GM21786 (cell line): ENCODE measurements around the gene GPR82.
"Not testable (repeated sequence)": the region's sequence is repeated elsewhere in the genome, so short reads cannot be mapped to it uniquely, and the experiment has no call there.

Experiments used
- ATAC-seq: cut with Tn5 transposase; IDR thresholded peaks from one replicate; pipeline ENCODE4 v1.9.1; 2021; ENCODE audit not compliant: unreplicated experiment

GPR82 gene, protein sequence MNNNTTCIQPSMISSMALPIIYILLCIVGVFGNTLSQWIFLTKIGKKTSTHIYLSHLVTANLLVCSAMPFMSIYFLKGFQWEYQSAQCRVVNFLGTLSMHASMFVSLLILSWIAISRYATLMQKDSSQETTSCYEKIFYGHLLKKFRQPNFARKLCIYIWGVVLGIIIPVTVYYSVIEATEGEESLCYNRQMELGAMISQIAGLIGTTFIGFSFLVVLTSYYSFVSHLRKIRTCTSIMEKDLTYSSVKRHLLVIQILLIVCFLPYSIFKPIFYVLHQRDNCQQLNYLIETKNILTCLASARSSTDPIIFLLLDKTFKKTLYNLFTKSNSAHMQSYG

DNA sequence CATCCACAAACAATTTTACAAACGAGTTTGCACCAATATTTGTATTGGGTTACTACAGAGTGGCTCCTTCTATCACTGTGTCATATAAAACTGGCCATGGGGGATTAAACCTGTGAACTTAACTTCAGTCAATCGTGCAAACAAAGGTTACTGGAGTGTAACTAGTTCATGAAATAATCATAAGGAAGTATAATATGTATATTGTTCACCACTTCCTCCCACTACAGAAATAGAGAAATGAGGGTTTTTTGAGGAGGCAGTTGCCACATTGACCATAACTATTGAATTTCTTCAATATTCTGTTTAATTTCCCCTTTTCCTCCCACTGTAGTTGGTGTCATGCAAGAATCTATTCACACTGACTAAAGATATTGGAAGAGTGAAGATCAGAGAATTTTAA, at the start of gene GPR82:
GPR82 (plus strand) TSS at position 356 of the 400 bp plus-strand sequence. CDS start 2,846 bp downstream, outside the sequence.
- ATAC-seq = no peak

DNA sequence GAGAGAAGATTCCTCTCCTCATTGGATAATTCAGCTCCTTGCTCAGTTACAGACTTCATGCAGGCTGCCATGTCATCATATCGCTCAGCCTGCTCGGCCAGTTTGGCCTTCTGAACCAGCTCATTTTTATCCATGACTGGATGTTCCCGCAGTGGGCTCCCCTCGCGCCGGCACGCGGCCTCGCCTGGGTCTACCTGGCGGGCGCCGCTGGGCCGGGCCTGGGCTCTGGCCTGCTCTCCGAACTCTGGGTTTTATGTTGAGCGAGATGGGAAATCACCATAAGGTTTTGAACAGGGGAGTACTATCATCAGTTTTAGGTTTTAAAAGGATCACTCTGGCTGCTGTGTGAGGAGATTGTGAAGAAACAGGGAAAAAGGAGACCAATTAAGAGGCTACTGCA, 47.6 kb upstream of the GPR82 start:
- not testable (repeated sequence) for ATAC-seq

DNA sequence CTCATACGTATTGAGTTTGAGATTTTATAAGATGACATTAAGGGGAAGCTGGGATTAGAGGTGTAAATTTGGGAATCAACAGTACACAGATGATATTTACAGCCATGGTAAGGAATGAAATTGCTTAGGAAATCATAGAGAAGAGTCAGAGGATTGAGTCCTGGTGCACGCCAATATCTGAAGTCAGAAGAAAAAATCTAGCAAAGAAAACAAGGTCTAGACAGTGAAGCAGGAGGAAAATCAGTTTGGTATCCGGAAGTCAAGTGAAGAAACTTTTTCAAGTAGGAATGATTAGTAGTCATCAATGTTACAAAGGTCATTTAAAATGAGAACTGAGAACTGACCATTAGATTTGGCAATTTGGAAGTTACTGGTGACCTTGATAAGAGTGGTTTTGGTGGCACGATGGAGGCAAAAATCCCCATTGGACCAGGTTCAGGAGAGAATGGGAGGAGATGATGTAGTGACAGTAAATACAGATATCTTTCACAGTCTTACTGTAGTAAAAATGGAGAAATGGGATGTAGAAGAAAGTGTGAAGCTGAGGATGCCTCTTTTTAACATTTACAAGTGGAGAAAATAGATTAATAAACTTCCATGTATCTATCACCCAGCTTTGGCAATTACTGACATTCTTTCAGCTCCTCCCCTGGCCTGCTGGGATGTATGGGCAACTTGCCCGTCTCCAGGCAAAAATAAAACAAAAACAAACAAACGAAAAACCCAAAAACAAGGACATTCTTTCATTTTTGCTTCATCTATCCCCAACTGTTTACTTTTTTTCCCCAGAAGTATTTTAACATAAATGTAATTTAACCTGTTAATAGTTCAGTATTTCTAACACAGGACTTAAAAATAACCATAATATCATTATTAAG, 46.6 kb upstream of the GPR82 start:
- no peak for ATAC-seq

DNA sequence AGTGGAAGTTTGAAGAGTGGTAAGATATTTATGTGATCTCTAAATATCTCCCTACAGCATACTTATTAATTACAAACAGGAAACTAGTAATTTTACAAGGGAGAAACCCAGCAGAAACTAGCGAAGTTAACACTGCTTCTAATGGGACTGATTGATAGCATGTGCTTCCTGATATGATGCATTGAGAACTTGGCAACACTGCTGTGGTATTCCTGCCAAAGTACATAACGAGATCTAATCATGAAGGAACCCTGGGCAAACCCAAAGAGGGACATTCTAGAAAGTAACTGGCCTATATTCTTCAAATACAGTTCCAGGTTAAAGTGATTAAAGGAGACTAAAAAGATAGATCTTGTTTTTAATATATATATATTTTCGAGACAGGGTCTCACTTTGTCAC, 39.8 kb upstream of the GPR82 start:
- ATAC-seq = no peak

DNA sequence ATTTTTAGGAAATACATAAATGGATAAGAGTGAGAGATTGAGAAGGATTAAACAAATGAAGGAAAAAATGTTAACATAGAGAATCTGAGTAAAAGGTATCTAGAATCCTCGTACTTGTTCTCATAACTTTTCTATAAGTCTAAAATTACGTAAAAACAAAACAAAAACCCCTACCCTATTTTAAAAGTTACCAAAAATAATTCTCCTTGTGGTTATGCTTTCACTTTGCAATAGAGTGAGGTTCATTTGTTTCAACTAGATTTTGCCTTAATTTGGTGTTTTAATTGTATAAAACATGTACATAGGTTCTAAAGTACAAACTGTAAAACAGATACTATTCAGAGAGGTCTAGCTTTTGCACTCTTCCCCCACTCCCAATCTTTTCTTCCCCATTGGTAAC, 39.0 kb upstream of the GPR82 start:
- ATAC-seq = no peak

DNA sequence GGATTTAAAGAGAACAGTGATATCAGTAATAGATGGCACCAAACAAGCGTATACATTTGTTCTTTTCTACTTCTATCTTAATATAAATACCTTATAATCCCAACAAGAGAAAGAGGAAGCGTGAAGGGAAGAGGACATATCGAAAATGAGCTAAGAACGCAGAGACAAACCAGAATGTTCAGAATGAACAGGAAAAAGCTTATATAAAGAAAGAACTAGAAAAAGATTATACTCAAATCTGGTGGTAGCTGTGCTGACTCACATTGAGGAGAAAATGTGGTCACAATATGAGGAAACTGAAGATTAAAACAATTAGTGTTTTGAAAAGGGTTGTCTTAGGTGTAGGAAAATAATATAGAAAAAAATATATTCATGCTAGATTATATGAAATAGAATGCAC, 37.2 kb upstream of the GPR82 start:
- no peak for ATAC-seq

DNA sequence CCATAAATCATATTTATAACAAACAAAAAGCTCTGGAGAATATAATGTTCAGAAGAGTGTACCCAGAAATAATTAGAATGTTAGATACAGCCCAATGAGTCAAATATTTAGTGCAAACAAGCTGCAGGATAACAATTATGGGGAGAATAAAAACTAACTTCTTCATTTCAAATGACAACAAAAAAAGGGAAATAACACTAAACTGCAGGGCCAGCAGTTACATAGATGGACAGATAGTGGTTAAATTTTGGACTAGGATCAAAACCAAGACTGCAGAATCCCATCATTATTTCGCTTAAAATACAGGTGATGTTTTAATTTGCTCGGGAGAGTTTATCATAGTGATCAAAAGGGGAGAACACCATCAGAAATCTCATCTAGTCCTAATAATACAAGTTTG, 35.8 kb upstream of the GPR82 start:
- no peak for ATAC-seq

DNA sequence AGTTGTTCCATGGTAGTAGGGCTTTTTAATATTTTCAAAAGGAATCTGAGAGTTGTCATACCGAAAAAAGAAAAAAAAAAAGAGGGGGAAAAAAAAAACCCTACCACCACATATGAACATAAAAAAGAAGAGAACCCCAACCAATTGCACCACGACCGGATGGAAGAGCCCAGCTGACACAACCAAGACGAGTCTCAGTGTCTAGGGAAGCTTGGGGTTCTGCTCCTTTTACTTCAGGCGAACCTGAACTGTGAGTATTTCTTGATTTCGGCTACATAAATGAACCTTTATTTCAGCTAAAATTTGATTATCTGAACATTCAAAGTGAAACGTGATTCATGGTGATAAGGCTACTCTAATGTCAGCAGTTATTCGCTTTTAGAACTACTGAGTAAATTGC, 35.1 kb upstream of the GPR82 start, which contains the start of gene GPR34:
GPR34 (plus strand) TSS at position 139 of the 400 bp plus-strand sequence. CDS start 6,661 bp downstream, outside the sequence.
- ATAC-seq = no peak

DNA sequence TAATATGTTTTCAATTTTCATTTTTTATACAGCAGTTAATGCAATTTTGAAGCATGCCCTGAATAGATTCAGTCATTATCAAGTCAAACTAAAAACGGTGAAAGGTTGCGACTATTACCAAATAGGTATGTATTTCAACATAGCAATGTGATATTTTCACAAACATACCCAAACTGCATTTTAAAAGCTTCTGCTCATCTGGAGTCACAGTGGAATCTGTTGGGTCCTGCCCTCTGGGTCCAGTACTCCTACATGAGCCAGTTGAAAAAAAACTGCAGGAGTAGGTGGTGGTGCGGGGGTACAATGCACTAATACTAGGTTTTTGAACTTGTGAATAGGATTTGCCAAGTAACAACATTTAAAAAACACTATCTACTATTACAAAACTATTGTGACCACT, 34.3 kb upstream of the GPR82 start:
- no peak for ATAC-seq

DNA sequence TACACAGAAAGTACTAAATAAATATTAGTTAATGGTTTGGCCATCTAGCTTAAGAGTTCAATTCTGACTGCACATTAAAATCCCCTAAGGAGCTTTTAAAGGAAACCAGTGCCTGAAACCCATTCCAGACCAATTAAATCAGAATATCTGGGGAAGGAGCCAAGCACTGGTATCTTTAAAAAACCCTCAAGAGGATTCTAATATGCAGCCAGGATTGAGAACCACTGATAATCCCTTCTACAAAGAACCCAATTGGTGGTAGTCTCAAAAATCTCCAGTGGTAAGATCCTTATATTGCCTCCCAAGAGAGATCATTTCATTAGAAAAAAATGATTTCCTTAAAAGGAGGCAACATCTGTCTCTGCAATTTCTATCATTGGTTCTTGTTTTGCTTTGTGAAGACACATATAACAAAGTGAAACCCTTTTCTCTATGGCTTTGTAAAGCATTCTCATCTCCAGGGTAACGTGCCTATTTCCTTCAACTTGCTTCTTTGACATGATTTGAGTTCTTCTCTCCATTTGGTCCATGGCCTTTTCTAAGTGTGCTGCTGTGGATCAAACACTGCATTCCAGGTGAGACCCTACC, 31.7 kb upstream of the GPR82 start:
- no peak for ATAC-seq

DNA sequence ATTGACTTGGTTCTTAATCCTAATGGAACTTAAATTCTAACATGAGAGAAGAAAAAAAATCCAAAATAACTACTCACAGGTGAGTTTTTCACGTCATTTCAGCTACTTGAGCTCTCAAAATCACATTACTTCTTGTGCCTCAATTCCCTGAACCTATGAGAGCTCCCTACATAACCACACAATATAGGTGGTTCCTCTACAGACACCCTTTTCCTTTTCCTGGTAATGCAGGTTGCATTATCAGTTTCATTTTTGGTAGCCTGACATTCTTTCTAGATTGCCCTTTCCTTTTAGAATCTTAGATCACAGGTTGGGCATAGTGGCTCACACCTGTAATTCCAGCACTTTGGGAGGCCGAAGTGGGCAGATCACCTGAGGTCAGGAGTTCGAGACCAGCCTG, 31.0 kb upstream of the GPR82 start:
- ATAC-seq = no peak

DNA sequence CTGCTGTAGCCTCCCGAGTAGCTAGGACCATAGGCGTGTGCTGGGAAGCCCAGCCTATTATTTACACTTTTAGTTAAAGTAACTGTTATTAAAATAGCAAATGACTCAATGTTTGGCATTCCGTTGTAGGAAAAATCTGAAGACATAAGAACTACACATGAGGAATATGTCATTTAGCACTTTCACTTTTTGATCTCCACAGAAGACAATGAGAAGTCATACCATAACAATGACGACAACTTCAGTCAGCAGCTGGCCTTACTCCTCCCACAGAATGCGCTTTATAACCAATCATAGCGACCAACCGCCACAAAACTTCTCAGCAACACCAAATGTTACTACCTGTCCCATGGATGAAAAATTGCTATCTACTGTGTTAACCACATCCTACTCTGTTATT, 28.6 kb upstream of the GPR82 start:
- ATAC-seq = no peak

DNA sequence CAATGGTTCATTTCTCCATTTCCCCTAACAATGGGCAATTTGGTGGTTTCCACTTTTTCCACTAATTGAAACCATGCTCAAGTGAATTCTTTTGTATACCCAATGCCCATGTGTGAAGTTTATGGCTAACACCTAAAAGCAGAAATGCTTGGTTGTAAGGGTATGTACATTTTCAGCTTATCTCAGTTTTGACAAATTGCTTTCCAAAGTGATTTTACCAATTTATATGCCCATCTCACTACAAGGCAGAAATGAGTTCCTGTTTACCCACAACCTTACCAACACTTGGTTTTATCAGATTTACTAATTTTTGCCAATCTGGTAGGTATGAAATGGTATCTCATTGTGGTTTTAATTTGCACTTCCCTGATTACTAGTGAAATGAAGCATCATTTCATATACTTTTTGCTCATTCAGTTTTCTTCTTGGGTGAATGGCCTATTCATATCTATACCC, 20.4 kb upstream of the GPR82 start:
- no peak for ATAC-seq

DNA sequence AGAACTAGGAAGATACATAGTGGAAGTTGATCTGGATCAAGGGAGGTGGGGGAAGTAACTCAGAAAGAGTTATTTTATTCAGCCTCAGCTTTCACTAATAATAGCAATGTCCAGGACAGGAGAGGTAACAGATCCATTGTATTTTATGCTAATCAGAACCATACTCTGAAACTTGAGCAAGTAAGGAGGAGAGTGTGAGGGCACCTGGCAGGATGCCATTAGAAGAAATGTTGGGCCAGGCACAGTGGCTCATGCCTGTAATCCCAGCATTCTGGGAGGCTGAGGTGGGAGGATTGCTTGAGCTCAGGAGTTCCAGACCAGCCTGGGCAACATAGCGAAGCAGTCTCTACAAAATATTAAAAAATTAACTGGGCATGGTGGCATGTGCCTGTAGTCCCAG, 18.9 kb upstream of the GPR82 start:
- no peak for ATAC-seq

DNA sequence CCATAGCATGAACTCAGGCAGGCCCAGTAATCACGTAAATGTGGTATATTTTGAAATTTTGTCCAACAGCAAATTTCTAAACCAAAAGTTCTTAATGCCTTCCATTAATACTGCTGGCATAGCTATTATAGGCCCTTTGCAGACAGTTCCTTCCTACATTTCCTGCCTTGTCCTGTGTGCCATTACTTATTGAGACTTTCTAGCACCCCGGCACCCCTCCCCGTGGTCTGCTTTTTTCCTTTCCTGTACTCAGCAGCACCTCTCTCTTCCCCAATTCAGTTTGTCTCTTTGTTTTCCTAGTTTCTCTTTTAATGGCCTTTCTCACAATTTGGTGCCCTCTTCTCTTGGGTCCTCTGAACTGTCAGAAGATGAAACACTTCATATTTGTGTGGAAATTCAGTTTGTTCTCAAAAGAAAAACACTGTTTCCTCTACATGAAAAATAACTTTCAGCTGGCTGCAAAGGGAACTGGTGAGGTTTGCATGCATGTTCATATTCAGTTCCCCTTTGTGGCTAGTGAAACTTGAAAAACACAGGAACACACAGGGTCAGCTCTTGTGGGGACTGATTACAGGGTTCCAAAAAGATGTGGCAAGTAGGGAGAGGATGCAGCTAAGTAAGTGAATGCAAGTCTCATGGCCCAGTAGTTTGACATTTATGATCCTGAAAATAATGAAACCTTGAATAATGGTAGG, 18.2 kb upstream of the GPR82 start:
- peak; percentile 78 for ATAC-seq

DNA sequence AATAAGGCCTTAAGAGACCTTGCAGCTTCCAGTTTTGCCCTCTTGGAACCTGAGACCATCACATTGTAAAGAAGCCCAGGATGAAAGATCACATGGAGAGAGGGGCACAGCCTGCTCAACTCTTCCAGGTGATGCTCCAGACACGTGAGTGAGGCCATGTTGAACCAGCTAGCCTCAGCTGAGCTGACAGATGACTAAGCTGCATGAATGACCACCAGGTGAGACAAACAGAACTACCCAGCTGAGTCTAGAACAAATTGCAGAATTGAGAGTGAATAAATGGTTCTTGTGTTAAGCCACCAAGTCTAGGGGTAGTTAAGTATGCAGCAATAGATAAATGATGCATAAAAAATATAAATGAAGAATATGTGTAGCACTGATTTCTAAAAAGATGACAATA, 16.8 kb upstream of the GPR82 start:
- ATAC-seq = no peak

DNA sequence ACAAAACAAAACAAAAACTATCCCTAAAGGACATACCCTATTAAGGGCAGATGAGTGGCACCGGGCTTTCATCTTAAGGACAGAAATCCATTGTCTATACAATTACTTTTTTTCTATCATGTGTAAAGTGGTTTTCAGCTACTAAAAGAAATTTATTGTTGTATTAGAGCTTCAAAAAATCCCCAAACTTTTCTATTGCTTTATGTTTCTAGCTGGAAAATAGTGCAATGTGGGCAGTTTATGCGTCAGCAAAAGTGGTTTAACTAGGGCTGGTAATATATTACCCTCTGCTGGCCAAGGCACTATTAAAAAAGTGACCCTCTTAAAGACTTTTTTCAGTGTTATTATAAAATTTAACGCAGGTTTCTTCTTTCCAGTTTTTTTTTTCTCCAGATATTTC, 15.5 kb upstream of the GPR82 start:
- no peak for ATAC-seq

DNA sequence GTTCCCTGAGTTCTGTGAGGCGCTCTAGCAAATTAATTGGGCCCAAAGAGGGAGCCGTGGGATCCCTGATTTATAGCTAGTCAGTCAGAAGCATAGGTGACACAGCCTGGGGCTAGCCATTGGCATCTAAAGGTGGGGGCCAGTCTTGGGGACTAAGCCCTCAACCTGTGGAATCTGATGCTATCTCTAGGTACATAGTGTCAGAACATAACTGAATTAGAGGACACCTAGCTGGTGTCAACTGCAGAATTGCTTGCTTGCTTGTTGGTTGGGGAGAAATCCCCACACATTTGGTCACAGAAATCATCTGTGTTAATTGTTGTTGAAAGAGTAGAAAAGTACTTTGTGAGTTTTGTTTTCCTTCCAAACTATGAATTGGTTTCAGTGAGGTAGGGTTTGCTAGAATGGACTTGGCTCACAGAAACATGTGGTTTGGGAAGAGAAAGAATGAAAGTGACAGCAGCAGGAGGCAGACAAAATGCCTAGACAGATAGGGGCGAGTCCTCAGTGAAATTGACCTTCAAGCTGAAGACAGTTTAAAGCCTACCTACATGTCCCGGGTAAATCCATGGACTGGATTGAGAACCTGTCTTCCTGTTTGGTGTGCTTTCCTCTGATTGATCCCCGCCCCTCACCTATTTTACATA, 12.8 kb upstream of the GPR82 start:
- ATAC-seq = no peak

DNA sequence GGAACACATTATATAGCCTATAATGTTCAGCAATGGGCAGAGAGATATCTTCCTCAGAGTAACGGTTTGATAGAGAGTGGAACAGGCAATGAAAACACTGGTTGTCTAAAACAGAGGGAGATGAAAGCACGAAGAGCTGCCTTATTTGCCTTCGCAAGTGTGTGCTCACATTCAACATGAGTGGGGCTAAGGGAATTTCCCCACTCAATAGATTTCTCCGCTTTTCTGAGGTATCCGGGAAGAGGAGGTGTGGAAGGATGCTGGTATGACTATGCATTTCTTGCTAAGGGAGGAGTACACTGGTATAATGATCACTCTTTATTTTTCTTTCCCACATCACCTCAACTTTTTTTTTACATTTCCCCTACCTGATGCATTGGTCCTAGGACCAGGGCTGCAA, 7.8 kb upstream of the GPR82 start:
- ATAC-seq = no peak

DNA sequence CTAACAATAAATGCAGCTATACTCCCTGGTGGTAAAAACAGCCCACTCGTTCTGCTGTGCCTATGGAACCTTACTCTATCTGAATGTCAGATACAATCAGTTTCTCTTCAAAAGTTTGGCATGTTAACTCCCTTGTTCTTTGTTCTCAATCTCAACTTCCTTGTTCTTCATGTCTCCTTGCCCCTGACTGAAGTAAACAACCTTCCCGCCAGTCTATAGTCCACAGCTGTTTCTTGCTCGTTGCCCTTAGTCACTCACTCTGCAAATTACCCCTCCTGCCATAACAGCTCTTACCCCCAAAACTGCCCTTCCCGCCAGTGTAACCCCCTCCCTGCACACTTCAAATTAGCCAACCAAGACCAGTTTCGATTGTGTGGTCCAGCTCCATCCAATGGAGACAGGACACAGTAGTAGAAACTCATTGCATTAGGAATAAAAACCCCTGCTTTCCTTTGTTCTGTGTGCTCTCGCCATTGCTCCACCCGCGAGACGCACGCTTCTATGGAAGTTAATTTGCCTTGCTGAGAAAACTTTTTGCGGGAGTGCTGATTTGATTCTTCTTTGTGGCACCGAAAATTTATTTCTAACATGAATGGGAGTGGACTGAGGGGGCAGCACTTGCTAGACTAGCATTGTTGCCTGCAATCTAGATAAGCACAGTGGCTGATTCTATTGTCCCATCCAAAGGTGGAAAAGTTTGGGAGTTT, 7.1 kb upstream of the GPR82 start:
- no peak for ATAC-seq
